ENCODE measurements around the gene TTBK1.

- TF ChIP-seq CTCF (IDR thresholded peaks at IDR 0.05) (no peak), E2F4 (CRISPR knock-in tag; IDR thresholded peaks at IDR 0.05; ENCODE audit: borderline replicate concordance, low read depth) (no peak), ATF3 (CRISPR knock-in tag; conservative IDR thresholded peaks at IDR 0.05) (no peak), NR3C1 (CRISPR knock-in tag; conservative IDR thresholded peaks at IDR 0.05; ENCODE audit: low read depth) (no peak), ZNF232 (CRISPR knock-in tag; IDR thresholded peaks at IDR 0.05) (no peak), CREM (CRISPR knock-in tag; IDR thresholded peaks at IDR 0.05) (no peak), ZNF423 (CRISPR knock-in tag; IDR thresholded peaks at IDR 0.05) (no peak)
Observed at GRCh38 chr6:43216200-43216599, 27.1 kb upstream of the TTBK1 start.

Measured in WTC11 (cell line).